ENCODE results near the gene SIVA1.

GRCh38 chr14:104796687-104797081, 43.7 kb downstream of the SIVA1 start:
- TF ChIP-seq CTCF (conservative IDR thresholded peaks at IDR 0.05; ENCODE audit: low read depth, low read length): no peak
- no peak for TF ChIP-seq CEBPB (IDR thresholded peaks at IDR 0.05; ENCODE audit: low read depth, low read length)
